ENCODE measurements around the gene PAX4.
"Not testable (repeated sequence)": the region's sequence is repeated elsewhere in the genome, so short reads cannot be mapped to it uniquely, and the experiment has no call there.

PAX4 gene

GRCh38 chr7:127584648-127585043 lies 33.3 kb downstream of the PAX4 start:
- DNase-seq = no peak

DNA sequence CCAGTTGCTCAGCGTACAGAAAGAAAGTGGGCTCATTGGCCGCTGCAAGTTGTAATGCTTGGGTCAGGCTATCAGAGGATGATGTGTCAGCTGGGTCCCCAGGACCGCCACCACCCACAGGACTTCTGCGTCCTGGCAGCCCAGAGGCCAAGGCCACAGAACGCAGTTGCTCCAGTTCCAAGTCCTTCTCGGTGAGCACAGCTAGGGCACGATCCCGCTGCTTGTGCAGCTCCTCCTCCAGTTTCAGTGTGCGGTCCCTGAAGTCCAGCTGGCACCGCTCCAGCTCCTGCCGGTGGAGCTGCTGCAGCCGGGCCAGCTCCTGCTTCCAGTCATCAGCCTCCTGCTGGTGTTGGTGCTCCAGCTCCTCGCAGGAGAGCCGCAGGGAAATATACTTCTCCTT lies 35.6 kb downstream of the PAX4 start:
- DNase-seq = no peak

DNA sequence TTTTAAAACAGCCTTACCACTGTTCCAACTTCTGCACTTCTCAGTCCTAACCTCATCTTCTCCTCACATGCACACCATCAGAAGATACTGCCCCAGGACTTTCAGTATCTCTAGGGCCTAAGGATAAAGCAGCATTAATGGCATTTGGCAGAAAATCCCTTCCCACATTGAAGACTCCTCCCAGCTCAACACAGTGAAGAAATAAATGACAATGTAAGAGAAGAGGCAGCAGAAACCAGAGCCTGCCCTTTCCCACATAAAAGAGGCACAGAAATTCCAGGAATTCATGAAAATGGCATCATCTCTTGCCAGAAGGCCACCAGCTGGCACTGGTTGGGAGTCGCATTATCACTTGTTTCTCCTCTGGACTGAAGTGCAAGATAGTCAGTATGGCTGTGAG lies 36.2 kb downstream of the PAX4 start:
- DNase-seq = no peak

DNA sequence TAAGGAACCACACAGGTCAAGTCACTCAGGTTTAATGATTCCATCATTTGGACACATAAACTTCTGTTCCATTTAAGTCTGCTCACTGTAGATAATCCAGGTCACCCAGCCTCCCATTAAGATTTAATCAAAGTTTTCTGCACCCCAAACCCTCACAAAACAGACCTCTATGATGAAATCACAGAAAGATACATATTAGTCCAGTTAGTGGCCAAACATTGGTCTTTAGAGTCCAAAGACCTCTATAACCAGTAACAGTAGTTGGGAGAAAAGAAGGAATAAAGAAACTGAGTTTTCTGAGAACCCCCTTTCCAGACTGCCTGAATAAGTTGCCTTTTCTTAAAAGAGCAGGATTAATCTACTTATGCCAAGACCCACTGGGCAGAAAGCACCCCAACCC lies 37.3 kb downstream of the PAX4 start:
- DNase-seq = no peak

DNA sequence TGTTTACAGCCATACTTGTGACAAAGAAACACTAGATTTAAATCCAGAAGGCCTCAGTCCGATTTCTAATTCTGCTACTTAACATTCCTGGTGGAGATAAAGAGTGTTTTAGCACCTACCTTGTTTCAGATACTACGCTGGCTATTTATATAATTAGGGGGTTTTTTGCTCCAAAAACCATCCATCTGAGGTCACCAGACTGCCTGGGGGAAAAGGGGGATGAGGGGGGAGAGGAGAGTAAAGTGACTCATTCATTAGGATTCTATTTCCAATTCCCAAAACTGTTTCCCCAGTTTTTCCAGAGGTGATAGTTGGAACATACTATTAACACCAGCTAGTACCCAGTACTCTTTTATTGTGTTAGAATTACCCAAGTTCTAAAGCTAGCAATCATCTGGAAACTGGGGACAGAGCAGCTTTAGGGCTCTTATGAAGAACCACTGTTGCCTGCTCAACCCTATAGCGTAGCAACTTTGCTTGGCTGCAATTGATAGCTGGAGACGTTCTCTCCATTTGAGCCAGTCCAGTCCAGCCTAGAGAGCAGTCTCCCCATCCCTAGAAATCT lies 39.1 kb downstream of the PAX4 start:
- no peak for DNase-seq

- DNase-seq = no peak
These were observed 39.8 kb downstream of the PAX4 start for GRCh38 chr7:127578036-127578684.

DNA sequence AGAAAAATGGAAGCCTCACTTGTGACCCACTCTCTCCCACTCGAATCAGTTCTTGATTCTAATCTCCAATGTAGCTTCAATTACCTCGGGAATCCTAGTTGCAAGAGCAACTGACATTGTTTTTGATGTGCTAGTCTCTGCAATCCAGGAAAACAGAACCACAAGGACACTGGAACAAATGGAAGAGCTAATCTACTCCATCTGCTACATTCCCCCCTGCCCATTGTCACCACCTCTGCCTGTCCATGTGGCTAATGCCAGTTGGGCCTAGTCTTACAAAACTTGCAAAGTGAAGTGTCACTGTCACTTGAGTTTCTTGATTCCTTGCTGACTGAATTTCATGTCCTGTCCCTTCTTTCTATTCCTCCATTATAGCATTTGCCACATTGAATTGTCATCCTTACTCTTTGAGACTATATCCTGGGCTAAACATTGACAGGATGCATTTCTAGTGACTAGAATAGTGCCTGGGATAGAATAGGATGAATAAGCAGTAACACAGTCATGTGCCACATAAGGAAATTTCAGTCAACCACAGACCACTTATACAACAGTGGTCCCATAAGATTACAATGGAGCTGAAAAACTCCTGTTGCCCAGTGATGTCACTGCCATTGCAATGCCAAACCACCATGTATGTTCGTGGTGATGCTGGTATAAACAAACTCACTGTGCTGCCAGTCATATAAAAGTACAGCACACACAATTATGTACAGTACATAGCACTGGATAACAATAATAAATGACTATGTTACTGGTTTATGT lies 46.0 kb downstream of the PAX4 start:
- DNase-seq = no peak

DNA sequence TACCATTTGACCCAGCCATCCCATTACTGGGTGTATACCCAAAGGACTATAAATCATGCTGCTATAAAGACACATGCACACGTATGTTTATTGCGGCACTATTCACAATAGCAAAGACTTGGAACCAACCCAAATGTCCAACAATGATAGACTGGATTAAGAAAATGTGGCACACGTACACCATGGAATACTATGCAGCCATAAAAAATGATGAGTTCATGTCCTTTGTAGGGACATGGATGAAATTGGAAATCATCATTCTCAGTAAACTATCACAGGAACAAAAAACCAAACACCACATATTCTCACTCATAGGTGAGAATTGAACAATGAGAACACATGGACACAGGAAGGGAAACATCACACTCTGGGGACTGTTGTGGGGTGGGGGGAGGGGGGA lies 49.9 kb downstream of the PAX4 start:
- DNase-seq = not testable (repeated sequence)

- DNase-seq = no peak
These were observed 51.7 kb downstream of the PAX4 start for GRCh38 chr7:127566242-127566641.
